Measurements from ENCODE around the gene C1QA. TPM values are rescaled to one million over a fixed set of nuclear protein-coding genes. Genes with fewer than 3 reads are reported as not detected.

The C1QA gene
- total RNA-seq, 1 donor from 2014 or later: not detected

GRCh38 chr1:22592919-22593790 is 43.3 kb upstream of the C1QA start:
- Mint-ChIP-seq H3K27me3 (ENCODE audit: low read depth) (peaks cover 35% of the 10 kb centered on the region), H3K4me3 (no peak overlapping the region), H3K36me3 (ENCODE audit: low read depth) (no peaks in the 10 kb centered on the region), H3K9me3 (no peaks in the 10 kb centered on the region), H3K27ac (ENCODE audit: unreplicated experiment) (no peak overlapping the region), H3K4me1 (no peaks in the 10 kb centered on the region)
- TF ChIP-seq, protein P1, sequence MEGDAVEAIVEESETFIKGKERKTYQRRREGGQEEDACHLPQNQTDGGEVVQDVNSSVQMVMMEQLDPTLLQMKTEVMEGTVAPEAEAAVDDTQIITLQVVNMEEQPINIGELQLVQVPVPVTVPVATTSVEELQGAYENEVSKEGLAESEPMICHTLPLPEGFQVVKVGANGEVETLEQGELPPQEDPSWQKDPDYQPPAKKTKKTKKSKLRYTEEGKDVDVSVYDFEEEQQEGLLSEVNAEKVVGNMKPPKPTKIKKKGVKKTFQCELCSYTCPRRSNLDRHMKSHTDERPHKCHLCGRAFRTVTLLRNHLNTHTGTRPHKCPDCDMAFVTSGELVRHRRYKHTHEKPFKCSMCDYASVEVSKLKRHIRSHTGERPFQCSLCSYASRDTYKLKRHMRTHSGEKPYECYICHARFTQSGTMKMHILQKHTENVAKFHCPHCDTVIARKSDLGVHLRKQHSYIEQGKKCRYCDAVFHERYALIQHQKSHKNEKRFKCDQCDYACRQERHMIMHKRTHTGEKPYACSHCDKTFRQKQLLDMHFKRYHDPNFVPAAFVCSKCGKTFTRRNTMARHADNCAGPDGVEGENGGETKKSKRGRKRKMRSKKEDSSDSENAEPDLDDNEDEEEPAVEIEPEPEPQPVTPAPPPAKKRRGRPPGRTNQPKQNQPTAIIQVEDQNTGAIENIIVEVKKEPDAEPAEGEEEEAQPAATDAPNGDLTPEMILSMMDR (conservative IDR thresholded peaks at IDR 0.05): no peak
- no peak for DNase-seq (ENCODE audit: low read depth, low spot score)

GRCh38 chr1:22594396-22594795 is 42.0 kb upstream of the C1QA start:
- Mint-ChIP-seq H3K4me1 (no peaks in the 10 kb centered on the region), H3K27me3 (ENCODE audit: low read depth) (peaks cover 38% of the 10 kb centered on the region), H3K27ac (ENCODE audit: unreplicated experiment) (no peak overlapping the region), H3K4me3 (no peak overlapping the region), H3K36me3 (ENCODE audit: low read depth) (no peaks in the 10 kb centered on the region), H3K9me3 (no peaks in the 10 kb centered on the region)
- DNase-seq (ENCODE audit: low read depth, low spot score): no peak
- TF ChIP-seq, protein P1 (conservative IDR thresholded peaks at IDR 0.05): no peak

GRCh38 chr1:22595108-22595507 is 41.3 kb upstream of the C1QA start:
- Mint-ChIP-seq H3K36me3 (ENCODE audit: low read depth) (no peaks in the 10 kb centered on the region), H3K4me3 (no peak overlapping the region), H3K9me3 (no peaks in the 10 kb centered on the region), H3K4me1 (no peaks in the 10 kb centered on the region), H3K27ac (ENCODE audit: unreplicated experiment) (no peak overlapping the region), H3K27me3 (ENCODE audit: low read depth) (peaks cover 35% of the 10 kb centered on the region)
- TF ChIP-seq, protein P1 (conservative IDR thresholded peaks at IDR 0.05): no peak
- DNase-seq (ENCODE audit: low read depth, low spot score): no peak

GRCh38 chr1:22597301-22597965 is 39.0 kb upstream of the C1QA start:
- TF ChIP-seq, protein P1 (conservative IDR thresholded peaks at IDR 0.05): no peak
- Mint-ChIP-seq H3K4me1 (no peaks in the 10 kb centered on the region), H3K9me3 (no peaks in the 10 kb centered on the region), H3K27ac (ENCODE audit: unreplicated experiment) (no peak overlapping the region), H3K27me3 (ENCODE audit: low read depth) (peaks cover 20% of the 10 kb centered on the region), H3K4me3 (no peak overlapping the region), H3K36me3 (ENCODE audit: low read depth) (no peaks in the 10 kb centered on the region)
- DNase-seq (ENCODE audit: low read depth, low spot score): no peak

DNA sequence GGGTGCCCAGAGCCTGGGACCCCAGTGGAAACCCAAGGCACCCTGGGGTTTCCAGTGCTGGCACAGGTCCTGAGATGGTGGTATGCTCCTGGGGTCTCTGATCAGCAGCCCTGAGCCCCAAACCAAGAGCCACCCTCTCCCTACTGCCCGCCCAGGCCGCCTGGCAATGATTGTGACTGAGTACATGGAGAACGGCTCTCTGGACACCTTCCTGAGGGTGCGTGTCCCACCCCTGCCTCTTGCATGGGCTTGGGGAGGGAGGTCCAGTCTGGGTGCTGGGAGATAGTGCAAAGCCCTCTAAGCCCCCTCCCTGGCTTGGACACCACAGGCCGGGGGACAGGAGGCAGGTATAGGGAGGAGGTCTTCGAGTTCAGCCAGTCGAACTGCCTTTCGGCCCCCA is 38.4 kb upstream of the C1QA start:
- Mint-ChIP-seq H3K4me3 (no peak overlapping the region), H3K4me1 (no peaks in the 10 kb centered on the region), H3K9me3 (no peaks in the 10 kb centered on the region), H3K36me3 (ENCODE audit: low read depth) (no peaks in the 10 kb centered on the region), H3K27me3 (ENCODE audit: low read depth) (peaks cover 17% of the 10 kb centered on the region), H3K27ac (ENCODE audit: unreplicated experiment) (no peak overlapping the region)
- DNase-seq (ENCODE audit: low read depth, low spot score): no peak
- TF ChIP-seq, protein P1 (conservative IDR thresholded peaks at IDR 0.05): no peak

Measured in neural crest cell (in vitro differentiated cells).